GM20431 (cell line): ENCODE measurements around the gene ARAP3.
"Not testable (repeated sequence)": the region's sequence is repeated elsewhere in the genome, so short reads cannot be mapped to it uniquely, and the experiment has no call there.

ENCODE experiments used
- in situ Hi-C: fragments of 300-500 bp; cut with MseI, MboI; formaldehyde crosslinking; loops from one replicate; pipeline ENCODE4 v1.15.0; 2020; ENCODE audit warnings: low sequenced_read_pairs; ENCODE audit not compliant: unreplicated experiment

Gene ARAP3, protein sequence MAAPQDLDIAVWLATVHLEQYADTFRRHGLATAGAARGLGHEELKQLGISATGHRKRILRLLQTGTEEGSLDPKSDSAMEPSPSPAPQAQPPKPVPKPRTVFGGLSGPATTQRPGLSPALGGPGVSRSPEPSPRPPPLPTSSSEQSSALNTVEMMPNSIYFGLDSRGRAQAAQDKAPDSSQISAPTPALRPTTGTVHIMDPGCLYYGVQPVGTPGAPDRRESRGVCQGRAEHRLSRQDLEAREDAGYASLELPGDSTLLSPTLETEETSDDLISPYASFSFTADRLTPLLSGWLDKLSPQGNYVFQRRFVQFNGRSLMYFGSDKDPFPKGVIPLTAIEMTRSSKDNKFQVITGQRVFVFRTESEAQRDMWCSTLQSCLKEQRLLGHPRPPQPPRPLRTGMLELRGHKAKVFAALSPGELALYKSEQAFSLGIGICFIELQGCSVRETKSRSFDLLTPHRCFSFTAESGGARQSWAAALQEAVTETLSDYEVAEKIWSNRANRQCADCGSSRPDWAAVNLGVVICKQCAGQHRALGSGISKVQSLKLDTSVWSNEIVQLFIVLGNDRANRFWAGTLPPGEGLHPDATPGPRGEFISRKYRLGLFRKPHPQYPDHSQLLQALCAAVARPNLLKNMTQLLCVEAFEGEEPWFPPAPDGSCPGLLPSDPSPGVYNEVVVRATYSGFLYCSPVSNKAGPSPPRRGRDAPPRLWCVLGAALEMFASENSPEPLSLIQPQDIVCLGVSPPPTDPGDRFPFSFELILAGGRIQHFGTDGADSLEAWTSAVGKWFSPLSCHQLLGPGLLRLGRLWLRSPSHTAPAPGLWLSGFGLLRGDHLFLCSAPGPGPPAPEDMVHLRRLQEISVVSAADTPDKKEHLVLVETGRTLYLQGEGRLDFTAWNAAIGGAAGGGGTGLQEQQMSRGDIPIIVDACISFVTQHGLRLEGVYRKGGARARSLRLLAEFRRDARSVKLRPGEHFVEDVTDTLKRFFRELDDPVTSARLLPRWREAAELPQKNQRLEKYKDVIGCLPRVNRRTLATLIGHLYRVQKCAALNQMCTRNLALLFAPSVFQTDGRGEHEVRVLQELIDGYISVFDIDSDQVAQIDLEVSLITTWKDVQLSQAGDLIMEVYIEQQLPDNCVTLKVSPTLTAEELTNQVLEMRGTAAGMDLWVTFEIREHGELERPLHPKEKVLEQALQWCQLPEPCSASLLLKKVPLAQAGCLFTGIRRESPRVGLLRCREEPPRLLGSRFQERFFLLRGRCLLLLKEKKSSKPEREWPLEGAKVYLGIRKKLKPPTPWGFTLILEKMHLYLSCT (N-terminal part only)

DNA sequence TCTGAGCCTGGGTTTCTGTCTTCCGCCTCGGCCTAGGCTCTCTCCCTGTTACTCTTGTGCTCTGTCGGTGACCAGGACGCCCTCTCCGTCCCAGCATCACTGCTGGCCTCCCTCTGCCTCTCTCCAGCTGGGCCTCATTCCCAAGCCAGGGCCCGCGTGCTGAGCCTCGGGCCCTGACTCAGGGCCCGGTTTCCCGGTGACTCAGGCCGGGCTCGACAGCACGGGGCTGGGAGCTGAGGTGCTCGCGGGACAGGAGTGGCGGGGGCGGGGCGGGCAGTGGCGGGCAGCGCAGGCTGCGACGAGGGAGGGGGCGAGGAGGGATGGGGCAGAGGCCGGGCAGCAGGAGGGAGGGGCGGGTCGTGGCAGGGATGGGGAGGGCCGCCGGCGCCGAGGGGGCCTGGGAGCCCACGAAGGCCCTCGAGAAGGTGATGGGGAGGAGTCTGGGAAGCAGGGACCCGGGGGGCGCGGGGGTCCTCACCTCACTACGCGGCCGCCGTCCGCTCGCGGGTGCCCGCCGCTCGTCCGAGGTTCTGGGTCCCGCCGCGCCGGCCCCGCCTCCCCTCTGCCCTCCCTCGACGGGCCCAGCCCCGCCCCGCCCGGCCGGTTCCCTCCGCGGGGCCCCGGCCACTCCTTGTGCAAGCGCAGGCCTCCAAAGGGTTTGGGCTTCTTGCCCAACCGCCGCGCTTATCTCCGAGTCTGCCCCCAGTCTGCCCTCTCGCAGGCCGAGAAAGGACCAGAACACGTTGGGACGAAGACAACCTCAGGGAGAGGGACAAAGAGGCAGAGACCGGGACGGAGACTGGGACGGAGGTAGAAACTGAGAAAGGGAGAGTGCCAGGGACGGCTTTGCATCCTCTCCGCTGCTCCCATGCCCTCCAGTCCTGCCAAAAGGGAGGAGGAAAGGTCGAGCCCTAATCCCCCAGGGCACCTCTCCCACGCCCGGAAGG, at the start of gene ARAP3:
TSS of gene ARAP3 (minus strand) at position 536 of the 947 bp plus-strand sequence. CDS start 1,744 bp downstream, outside the sequence.
- in situ Hi-C loops: loop anchor here (25.0 kb wide), 1 partner anchor 455 kb away; no protein-coding TSS in a partner anchor

DNA sequence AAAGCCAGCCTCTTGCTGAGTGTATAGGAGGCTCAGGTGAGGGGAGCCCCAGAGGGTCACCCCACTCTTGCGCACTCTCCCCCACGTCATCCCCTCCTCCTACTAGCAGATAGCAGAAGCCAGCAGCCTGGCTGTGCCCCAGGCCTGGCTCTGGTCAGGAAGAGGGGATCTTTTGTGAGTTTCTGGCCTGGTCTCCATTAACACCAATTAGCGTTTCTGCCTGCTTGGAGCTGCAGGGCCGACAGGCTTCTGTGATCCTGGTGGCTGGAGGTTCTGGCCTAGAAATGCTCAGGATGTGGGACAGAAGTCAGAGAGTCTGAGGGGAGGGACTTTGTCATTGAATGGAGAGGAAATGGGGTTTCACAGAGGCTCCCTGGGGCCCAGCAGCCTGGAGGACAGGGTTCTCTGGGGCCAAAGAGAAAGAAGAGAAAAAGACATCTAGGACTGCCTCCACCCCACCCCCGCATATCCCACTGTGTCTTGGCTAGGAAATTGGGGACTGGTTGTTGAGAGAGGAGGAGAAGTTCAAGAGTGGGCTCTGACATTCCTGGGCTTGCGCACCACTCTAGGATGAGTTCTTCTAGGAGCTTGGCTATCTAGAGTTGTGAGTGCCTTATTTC, 47.5 kb upstream of the ARAP3 start:
- in situ Hi-C loops: no loop called here

DNA sequence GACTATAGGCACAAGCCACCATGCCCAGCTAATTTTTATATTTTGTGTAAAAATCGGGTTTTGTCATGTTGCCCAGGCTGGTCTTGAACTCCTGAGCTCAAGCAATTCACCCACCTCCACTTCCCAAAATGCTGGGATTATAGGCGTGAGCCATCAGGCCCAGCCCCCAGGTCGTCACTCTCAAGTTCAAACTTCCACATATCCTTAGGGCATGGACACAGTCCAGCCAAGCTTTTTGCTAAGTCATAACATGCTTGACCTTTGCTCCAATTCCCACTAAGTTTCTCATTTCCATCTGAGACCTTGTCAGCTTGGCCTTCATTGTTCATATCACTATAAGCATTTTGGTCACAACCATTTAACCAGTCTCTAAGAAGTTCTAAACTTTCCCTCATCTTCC, 43.9 kb upstream of the ARAP3 start:
- in situ Hi-C loops: no loop called here

DNA sequence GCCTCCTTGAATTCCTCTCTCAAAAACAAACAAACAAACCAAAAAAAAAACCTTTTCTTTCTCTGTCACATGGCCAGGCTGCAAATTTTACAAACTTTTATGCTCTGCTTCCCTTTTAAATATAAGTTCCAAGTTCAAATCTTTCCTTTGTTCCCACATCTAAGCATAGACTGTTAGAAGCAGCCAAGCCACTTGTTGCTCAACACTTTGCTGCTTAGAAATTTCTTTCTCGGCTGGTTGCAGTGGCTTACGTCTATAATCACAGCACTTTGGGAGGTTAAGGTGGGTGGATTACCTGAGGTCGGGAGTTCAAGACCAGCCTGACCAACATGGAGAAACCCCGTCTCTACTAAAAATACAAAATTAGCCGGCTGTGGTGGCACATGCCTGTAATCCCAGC, 43.1 kb upstream of the ARAP3 start:
- in situ Hi-C loops: not testable (repeated sequence)

DNA sequence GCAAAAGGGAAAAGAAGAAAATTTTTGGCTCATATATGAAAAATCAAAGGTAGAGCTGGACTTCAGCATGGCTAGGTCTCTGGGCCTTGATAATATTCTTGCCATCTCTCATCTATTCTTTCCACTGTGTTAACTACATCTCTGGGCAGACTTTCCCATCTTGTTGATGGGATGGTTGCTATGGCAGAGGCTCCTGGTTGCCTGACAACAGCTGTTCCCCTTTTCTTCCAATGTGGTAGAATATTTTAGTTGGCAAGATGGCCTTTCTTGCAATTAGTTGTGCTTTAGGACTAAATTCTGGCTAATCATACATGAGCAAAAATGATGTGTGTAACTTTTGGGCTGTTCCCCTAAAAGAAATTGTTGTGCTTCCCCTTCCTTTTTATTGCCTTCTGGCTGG, 40.2 kb upstream of the ARAP3 start:
- in situ Hi-C loops: no loop called here

DNA sequence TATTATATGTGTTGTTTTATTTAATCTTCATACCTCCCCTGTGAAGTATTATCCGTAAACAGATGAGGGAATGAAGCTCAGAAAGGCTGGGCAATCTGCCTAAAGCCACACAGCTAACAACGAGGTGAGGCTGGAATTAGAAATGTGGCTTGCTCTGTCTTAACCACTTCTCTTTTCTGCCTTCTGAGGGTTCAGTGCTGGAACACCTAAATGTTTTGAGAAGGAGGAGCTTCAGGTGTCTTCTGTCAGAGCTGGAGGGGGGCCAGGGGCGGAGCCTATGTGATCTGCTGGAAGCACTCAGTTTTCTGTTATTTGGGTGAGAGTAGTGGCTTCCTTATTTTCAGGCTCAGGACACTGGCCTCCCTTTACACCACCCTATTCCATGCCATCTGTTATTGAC, 35.0 kb upstream of the ARAP3 start:
- in situ Hi-C loops: no loop called here

DNA sequence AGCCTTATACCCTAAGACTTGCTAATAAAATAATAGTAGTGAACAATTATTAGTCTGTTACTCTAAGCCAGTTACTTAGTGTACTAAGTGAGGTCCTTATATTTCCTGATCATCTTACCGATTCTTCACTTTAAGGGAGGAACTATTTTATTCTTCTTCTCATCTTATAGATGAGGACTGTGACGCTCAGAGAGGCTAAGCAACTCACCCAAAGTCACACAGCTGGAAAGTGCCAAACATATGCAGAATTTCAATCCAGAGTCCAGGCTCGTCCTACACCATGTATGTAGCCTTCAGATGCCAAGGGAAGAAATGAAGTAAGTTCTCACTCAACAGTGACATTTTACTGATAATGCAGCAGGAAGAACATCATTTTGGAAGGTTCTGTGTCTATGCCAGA, 34.4 kb upstream of the ARAP3 start:
- in situ Hi-C loops: no loop called here

DNA sequence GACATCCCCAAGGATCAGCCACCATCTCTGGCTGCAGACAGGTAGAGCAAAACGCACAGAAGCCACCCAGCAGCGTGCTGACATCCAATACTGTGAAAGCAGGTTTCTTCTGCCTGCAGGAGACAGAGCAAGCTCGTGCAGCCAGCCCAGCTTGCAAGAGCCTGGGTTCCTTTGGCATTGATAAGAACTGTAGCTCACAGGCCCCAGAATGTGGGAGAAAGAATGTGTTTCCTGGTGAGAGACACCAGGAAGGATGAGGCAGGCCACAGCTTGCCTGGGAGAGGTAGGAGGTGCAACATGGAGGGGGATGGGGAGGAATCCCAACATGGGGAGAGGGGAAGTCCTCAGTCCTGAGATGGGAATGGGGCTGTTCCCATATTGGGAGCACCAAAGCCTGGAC, 34.0 kb upstream of the ARAP3 start:
- in situ Hi-C loops: no loop called here

DNA sequence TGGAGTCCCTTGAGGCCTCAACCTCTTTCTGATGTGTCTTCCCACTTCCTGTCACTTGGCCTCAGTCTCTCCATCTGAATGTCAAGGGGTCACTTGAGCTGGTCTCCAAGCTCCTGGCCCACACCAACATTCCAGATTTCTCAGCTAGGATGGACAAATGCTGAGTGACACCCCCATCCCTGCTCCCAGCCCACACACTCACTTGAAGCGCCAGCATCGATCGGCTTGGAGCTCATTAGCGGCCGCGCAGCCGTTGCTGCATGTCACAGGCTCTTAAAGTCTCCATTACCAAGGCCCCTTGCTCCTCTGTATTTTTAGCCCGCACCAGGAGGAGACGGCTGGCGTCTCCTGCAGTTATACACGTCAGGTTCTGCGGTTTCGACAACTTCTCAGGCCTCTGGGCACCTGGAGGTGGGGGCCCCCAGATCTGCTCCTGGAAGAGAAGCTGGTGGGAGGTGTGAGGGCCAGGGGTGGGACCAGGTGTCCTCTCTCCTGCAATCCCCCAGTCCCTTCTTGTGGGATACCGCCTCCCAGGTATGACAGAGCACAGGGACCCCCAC, 33.4 kb upstream of the ARAP3 start:
- in situ Hi-C loops: no loop called here

DNA sequence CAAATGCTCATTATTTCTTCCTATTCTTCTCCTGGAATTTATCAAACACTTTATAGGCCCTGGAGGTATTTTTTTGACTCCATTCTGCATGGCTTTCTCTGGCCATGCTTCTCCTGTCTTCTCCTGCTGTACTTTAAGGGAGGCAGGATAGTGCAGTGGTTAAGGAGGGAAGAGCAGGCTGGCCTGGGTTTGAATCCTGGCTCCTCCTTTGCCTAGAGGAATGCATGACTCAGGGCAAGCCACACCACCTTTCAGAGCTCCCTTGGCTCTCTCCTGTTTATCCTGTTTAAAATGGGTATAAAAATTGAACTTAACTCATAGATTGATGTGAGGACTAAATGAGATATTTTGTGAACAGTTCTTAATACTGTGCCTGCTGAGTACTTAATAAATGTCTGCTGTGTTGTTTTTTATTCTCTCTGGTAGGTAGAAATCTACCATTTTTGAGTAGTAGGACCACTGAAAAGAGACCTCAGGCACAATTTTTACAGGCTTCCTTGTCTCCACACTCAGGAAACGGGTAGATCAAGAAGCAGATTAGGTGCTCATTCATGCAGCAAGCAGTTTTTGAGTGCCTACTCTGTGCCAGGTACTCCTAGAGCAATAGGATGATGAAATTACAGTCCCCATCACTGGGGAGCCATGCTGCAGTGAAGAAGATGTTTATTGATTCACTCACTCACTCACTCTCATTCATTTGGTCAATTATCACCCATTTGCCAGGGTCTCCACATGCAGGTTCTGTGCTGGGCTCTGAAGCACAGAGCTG, 32.7 kb upstream of the ARAP3 start:
- in situ Hi-C loops: no loop called here

DNA sequence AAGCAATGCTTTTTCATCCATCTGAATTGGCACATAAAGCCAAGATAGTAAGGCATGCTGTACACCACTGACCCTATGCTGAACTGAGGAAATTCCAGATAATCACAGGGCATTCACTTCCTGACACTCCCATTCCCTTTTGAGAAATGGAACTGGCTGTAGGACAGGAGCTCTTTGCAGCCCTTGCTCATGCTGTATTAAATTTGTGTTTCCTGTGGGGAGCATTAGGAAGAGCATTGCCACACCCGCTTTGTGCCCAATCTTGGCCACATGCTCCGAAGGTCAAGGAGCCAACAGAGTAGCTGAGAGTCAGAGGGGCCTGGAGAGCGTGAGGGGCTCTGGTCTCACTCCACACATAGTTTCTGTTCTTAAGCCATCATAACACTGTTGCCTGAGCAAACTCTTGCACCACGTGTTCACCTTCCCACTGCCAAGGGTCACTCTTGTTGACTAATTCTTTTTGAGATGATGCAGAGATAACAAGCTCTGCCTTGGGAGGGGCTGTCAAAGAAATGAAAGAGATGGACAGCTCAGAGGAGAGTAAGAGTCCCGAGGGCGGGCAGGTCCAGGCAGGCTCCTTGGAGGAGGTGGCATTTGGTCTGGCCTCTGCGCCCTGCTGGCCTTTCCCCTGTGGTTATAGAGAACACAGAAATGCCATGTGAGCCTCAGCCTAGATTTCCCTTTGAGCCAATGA, 31.7 kb upstream of the ARAP3 start:
- in situ Hi-C loops: no loop called here

DNA sequence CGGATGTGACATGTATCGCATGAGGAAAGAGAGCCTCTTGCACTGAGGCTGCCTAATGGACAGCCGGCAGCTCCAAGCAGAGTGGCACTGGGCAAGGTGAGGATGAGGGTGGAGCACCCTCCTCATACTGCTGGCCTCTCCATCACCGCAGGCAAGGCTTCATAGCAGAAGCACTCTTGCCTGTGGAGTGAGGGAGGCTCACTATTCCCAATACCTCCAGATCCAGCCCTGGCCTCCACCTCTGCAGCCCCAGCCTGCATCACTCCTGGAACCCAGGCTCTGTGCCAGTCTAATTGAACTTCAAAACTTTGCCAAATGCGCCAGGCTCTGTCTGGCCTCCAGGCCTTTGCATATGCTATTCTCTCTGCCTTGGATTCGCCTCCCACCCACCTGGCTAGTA, 29.7 kb upstream of the ARAP3 start:
- in situ Hi-C loops: no loop called here

DNA sequence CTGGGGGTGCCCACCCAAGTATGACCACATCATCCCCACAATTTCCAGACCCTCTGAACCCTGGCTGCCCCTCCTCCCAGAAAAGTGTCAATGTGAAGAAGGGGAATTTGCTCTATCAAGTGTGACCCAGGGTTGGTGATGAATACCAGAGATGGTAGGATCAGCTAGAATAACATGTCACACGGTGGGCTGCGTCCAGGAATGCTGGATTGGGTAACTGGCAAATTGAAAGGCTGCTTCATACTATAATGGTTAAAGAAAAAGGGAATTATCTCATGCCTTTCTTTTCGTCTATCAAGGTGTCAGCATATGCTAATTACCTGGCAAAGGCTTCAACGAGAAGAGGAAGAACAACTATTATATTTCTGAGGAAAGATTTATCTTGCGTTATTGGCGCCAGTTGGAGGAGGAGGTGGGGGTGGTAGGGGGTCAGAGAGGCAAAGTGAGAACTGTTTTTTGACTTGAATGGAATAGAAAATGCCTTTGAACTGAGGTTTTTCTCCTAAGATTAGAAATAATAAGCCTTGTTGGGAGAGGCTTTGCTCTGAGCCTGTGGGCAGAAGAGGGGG, 27.8 kb upstream of the ARAP3 start:
- in situ Hi-C loops: no loop called here

DNA sequence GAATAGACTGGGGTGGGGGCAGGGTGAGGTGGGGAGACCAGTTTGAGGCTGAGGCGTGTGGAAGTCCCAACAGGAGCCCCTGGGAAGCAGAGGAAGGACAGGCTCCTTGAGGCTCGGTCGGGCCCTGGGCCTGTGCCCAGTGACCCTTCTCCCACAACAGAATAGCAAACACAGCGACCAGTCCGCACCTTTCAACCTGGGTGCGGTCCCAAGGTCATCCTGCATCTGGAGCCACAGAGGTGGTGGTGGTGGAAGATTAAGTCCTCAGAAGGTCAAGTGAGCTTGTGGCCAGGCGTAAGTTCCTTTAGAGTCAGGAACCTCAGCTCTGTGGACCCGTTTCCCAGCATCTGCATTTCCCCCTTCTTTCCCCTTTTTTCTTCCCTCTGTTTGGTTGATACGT, 26.0 kb upstream of the ARAP3 start:
- in situ Hi-C loops: no loop called here

DNA sequence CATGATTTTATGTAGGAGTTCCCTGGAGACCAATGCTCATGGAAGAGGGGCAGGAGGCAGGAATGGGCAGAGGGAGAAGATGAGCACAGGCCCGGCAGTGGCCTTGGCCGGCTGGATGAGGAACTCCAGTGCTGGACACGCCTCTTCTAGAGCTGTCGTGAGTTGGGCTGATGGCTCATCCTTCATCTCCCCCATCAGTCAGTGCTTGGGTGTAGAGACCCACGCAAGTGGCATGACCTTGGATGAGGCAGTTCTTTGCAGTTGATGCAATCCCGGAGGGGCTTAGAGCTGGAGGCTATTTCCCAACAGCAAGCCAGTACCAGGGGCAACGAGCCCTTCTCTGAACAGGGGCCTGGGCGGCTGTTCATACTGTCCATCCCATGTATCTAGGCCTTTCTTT, 25.5 kb upstream of the ARAP3 start:
- in situ Hi-C loops: no loop called here

DNA sequence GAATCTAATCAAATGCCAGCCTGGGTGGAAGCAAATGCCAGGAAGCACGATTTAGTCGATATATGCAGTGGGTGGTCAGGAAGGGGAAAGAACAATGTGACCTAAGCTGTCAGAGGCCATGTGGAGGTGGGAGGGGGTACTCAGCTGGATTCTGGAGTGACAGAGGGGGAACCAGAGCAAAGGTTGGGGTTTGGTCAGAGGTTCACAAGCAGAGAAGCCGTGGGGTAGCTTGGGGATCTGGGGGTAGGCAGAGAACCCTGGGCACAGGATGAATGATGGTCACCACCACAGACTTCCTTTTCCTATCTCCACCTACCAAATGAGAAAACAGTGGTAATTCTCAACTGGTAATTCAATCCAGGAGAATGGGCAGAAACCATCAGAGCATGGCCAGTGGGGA, 24.1 kb upstream of the ARAP3 start:
- in situ Hi-C loops: no loop called here

DNA sequence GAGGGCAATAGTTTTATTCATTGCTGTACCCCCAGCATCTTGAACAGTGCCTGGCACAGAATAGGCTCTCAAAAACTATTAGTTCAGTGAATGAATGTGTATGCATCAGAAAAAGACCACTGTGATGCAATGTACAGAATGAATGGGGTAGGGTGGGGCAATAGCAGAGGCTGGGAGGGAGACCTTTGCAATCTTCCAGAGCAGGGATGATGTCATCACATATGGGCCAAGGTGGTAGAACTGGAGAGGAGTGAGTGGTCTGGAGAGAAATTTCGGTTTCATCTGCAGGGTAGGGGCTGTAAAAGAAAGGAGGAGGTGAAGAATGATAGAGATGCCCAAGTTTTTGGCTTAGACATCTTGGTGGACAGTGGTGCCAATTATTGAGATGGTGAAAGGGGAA, 23.4 kb upstream of the ARAP3 start:
- in situ Hi-C loops: no loop called here
